Central memory CD8-positive, alpha-beta T cell (primary cell): ENCODE data around the gene OR2A2.
A peak's percentile ranks its signal among the peaks of the same experiment; 100 is the strongest.
"Not testable (repeated sequence)": the region's sequence is repeated elsewhere in the genome, so short reads cannot be mapped to it uniquely, and the experiment has no call there.

Experiments
- ATAC-seq: fragments of 150-1000 bp; cut with Tn5 transposase; replicated peaks from 2 replicates; pipeline ENCODE4 v1.10.0; 2022; ENCODE audit warnings: mild to moderate bottlenecking, moderate FRiP score, moderate number of reproducible peaks; ENCODE audit not compliant: poor library complexity, severe bottlenecking; ENCODE audit errors: extremely low read depth
- DNase-seq, 2 donors: peaks; one replicate each; pipeline ENCODE4 v3.0.0; 2021; ENCODE audit warnings: low spot score in 2 of 2
- H3K27ac Mint-ChIP-seq: one replicate; pipeline ENCODE4 v1.8.0; 2022; ENCODE audit warnings: low read depth, mild to moderate bottlenecking, moderate library complexity, mixed read lengths
- H3K27me3 Mint-ChIP-seq: one replicate; pipeline ENCODE4 v1.8.0; 2022; ENCODE audit warnings: mixed read lengths
- H3K36me3 Mint-ChIP-seq: one replicate; pipeline ENCODE4 v1.8.0; 2022; ENCODE audit warnings: mild to moderate bottlenecking, moderate library complexity, mixed read lengths; ENCODE audit not compliant: insufficient read depth
- H3K4me1 Mint-ChIP-seq: one replicate; pipeline ENCODE4 v1.8.0; 2022; ENCODE audit warnings: mixed read lengths
- H3K4me3 Mint-ChIP-seq: one replicate; pipeline ENCODE4 v1.8.0; 2022; ENCODE audit warnings: mild to moderate bottlenecking, moderate library complexity, mixed read lengths
- H3K9me3 Mint-ChIP-seq: one replicate; pipeline ENCODE4 v1.8.0; 2022; ENCODE audit warnings: mixed read lengths

The OR2A2 gene

DNA sequence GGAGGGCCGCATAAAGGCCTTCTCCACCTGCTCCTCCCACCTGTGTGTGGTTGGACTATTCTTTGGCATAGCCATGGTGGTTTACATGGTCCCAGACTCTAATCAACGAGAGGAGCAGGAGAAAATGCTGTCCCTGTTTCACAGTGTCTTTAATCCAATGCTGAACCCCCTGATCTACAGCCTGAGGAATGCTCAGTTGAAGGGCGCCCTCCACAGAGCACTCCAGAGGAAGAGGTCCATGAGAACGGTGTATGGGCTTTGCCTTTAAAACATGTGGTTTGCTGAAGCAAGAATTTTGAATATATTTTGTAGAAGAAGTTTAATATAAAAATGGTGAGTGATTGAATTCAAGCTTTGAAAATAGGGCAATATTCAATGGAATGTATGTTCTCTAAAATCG lies 889 bp downstream of the OR2A2 start:
- Mint-ChIP-seq H3K4me1 (no peaks in the 10 kb centered on the region), H3K36me3 (peaks cover 2% of the 10 kb centered on the region), H3K9me3 (no peaks in the 10 kb centered on the region), H3K27me3 (peaks cover 64% of the 10 kb centered on the region), H3K27ac (no peak overlapping the region), H3K4me3 (no peak overlapping the region)
- ATAC-seq (no peak), DNase-seq (no peak)

DNA sequence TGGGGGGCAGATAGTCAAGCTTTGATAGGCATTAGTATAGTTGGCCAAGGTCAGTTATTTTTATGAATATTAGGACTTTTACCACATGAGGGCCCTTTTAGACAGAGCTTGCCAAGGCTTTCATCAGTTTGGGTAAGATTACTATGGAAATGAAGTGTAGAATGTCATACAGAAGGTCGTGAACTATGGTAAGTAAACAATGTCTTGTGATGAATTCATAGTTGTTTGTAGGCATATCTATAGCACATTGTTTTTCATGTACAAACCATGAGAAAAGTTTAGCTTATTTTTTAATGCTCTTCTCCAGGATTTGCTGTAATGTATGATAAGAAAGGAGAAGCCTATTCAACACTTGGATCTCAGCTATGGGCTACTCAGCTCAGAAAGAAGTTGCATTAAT lies 4.3 kb downstream of the OR2A2 start:
- Mint-ChIP-seq H3K27me3 (peaks cover 55% of the 10 kb centered on the region), H3K27ac (no peak overlapping the region), H3K4me3 (no peak overlapping the region), H3K36me3 (peaks cover 2% of the 10 kb centered on the region), H3K4me1 (no peaks in the 10 kb centered on the region), H3K9me3 (no peaks in the 10 kb centered on the region)
- ATAC-seq (no peak), DNase-seq (no peak)

- no peak for ATAC-seq
- H3K27me3 Mint-ChIP-seq, result peaks cover 28% of the 10 kb centered on the region
- H3K27ac Mint-ChIP-seq, result no peak overlapping the region
- peaks cover 4% of the 10 kb centered on the region for H3K9me3 Mint-ChIP-seq
- H3K36me3 Mint-ChIP-seq, result peaks cover 1% of the 10 kb centered on the region
- H3K4me1 Mint-ChIP-seq, result no peaks in the 10 kb centered on the region
- DNase-seq, result no peak
- H3K4me3 Mint-ChIP-seq, result no peak overlapping the region
Measured at GRCh38 chr7:144118341-144118740, 9.0 kb downstream of the OR2A2 start.

DNA sequence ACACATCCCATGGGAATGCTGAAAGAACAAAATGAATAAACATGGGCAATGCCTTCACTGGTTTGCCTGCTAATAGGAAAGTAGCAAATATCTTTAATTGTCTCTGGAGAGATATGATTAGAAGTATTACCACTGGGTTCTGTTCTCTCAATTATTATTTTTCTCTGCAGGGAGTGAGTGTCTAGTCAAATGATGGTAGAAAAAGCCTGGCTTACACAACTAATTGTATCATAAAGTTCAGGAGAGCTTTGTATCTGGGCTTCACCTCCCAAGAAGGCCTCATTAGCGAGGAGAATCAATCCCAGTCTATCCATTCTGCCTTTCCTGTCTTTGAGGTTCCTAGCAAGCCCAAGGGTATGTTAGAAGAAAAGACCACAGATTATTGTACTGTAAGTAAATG lies 13.5 kb downstream of the OR2A2 start, which contains the start of gene OR2A14:
TSS of gene OR2A14 (plus strand) at position 301 of the 400 bp plus-strand sequence. CDS start 5,937 bp downstream, outside the sequence.
- ATAC-seq, result no peak
- H3K4me1 Mint-ChIP-seq, result no peaks in the 10 kb centered on the region
- no peak within 1 kb of the TSS for H3K4me3 Mint-ChIP-seq
- DNase-seq, result no peak
- peaks cover 4% of the 10 kb centered on the region for H3K9me3 Mint-ChIP-seq
- peaks cover 21% of the 10 kb centered on the region for H3K27me3 Mint-ChIP-seq
- H3K36me3 Mint-ChIP-seq, result peaks cover 1% of the 10 kb centered on the region
- no peak within 1 kb of the TSS for H3K27ac Mint-ChIP-seq

DNA sequence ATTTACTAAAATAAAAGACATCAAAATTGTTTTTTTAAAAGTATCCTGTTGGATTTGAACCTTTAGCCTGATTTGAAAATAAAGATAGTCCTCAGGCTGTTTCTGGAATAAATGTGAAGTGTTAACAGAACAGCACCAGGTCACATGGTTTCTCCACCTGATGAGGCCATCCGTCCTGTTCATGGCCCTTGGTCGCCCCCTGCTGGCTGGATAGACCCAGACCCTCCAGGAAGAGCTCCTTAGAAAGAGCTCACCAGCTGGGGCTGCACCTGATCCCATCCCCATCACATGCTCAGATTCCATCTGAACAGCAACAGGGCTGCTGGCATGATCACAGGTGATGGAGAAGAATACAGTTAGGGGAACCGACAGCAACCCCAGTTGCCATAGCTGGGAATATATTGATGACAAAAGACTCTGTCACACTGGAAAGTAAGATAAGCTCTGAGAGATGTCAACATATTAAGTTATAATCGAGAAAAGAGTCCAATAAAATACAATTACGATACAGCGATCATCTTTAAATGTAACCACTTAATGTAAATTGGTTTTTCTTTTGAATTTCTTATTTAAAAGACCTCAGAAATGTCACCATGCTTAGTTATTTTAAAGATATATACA lies 18.4 kb downstream of the OR2A2 start:
- Mint-ChIP-seq H3K36me3 (peaks cover 3% of the 10 kb centered on the region), H3K27ac (no peak overlapping the region), H3K4me3 (no peak overlapping the region), H3K27me3 (peaks cover 9% of the 10 kb centered on the region), H3K9me3 (no peaks in the 10 kb centered on the region), H3K4me1 (no peaks in the 10 kb centered on the region)
- DNase-seq (peak; percentile 64 to 75), ATAC-seq (peak; percentile 94)

DNA sequence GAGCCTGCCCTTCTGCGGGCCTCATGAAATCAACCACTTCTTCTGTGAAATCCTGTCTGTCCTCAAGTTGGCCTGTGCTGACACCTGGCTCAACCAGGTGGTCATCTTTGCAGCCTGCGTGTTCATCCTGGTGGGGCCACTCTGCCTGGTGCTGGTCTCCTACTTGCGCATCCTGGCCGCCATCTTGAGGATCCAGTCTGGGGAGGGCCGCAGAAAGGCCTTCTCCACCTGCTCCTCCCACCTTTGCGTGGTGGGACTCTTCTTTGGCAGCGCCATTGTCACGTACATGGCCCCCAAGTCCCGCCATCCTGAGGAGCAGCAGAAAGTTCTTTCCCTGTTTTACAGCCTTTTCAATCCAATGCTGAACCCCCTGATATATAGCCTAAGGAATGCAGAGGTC lies 20.2 kb downstream of the OR2A2 start:
- H3K9me3 Mint-ChIP-seq, ATAC-seq, H3K36me3 Mint-ChIP-seq, H3K4me3 Mint-ChIP-seq, H3K4me1 Mint-ChIP-seq, H3K27me3 Mint-ChIP-seq, H3K27ac Mint-ChIP-seq, DNase-seq: not testable (repeated sequence)

DNA sequence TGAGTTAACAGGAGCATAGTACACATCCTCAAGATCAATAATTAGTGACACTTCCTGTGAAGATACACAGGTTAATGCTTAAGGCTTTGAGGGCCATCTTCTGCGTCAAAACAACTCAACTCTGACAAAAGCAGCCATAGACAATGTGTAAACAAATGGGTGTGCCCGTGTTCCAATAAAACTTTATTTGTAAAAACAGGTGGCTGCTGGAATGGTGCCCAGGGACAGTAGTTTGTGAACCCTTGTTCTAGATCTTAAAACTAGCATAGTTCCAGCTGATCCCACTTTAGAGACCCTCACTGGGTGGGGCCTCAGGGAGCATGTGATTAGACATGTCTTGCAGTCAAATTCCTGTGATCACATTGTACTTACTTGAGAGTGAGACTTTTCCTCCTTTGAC lies 21.3 kb downstream of the OR2A2 start:
- no peak for ATAC-seq
- H3K4me1 Mint-ChIP-seq, result no peaks in the 10 kb centered on the region
- H3K36me3 Mint-ChIP-seq, result peaks cover 1% of the 10 kb centered on the region

DNA sequence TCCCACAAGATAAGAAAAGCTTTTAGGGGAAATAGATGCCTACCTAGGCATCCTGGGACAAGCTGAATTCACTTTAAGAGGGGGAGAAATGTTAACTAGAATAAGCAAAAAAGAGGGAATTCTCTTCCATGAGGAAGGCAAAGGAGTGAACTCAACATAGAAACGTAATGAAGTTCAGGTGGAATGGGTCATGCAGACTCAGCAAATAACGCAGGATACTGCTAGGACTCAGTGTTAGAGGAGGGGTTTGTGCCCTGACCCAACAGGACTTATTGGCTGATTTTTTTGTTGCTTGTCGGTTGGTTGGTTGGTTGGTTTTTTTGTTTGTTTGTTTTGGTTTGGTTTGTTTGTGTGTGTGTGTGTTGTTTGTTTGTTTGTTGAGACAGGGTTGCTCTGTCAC lies 22.9 kb downstream of the OR2A2 start:
- DNase-seq (no peak), ATAC-seq (no peak)
- Mint-ChIP-seq H3K9me3 (no peaks in the 10 kb centered on the region), H3K4me1 (no peaks in the 10 kb centered on the region), H3K36me3 (peaks cover 1% of the 10 kb centered on the region), H3K4me3 (no peak overlapping the region), H3K27ac (no peak overlapping the region), H3K27me3 (no peaks in the 10 kb centered on the region)

More for the DNA sequence above, 21.3 kb downstream of the OR2A2 start:
- Mint-ChIP-seq H3K27ac (no peak overlapping the region), H3K27me3 (no peaks in the 10 kb centered on the region), H3K4me3 (no peak overlapping the region), H3K9me3 (no peaks in the 10 kb centered on the region)
- DNase-seq, result no peak

GRCh38 chr7:144133307-144133706 lies 23.9 kb downstream of the OR2A2 start:
- Mint-ChIP-seq H3K27me3 (no peaks in the 10 kb centered on the region), H3K4me3 (no peak overlapping the region), H3K4me1 (no peaks in the 10 kb centered on the region), H3K36me3 (peaks cover 1% of the 10 kb centered on the region), H3K27ac (no peak overlapping the region), H3K9me3 (no peaks in the 10 kb centered on the region)
- ATAC-seq (no peak), DNase-seq (no peak)

DNA sequence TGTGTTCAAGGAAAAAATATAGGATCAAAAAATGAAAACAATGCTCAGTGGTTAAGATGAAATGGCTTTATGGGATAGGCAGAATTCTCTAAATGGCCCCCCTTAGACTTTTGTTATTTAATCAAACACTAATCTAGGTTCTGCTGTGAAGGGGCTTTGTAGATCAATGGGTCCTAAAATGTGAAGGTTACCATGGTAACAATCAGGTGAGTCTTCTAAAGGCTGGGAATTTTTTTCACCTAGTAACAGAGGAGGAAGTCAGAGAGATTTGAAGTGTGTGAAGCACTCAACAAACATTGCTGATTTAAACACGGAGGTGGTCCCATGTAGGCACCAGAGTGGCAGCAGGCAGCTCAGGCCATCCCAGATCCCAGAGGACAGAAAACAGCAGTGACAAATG lies 24.7 kb downstream of the OR2A2 start:
- H3K4me3 Mint-ChIP-seq, result no peak overlapping the region
- H3K27me3 Mint-ChIP-seq, result no peaks in the 10 kb centered on the region
- H3K9me3 Mint-ChIP-seq, result no peaks in the 10 kb centered on the region
- peaks cover 1% of the 10 kb centered on the region for H3K36me3 Mint-ChIP-seq
- DNase-seq (no peak), ATAC-seq (no peak)
- H3K4me1 Mint-ChIP-seq, result no peaks in the 10 kb centered on the region
- H3K27ac Mint-ChIP-seq, result no peak overlapping the region

DNA sequence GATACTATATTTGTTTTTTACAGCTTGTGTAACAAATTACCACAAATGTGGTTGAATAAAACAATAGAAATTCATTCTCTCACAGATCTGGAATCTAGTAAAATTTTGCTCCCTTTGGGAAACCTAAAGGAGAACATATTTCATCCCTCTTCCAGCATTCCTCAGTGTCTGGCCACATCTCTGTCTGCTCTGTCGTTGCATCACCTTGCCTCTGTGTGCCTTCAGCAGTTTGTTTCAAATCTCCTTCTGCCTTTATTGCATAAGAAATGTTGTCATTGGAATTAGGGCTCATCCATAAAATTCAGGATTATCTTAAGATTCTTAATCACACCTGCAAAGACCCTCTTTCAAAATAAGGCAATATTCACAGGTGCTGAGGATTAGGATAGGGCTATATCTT lies 28.1 kb downstream of the OR2A2 start:
- no peaks in the 10 kb centered on the region for H3K9me3 Mint-ChIP-seq
- H3K4me1 Mint-ChIP-seq, result no peaks in the 10 kb centered on the region
- ATAC-seq (no peak), DNase-seq (no peak)
- no peak overlapping the region for H3K4me3 Mint-ChIP-seq
- no peak overlapping the region for H3K27ac Mint-ChIP-seq
- H3K27me3 Mint-ChIP-seq, result no peaks in the 10 kb centered on the region
- H3K36me3 Mint-ChIP-seq, result no peaks in the 10 kb centered on the region

DNA sequence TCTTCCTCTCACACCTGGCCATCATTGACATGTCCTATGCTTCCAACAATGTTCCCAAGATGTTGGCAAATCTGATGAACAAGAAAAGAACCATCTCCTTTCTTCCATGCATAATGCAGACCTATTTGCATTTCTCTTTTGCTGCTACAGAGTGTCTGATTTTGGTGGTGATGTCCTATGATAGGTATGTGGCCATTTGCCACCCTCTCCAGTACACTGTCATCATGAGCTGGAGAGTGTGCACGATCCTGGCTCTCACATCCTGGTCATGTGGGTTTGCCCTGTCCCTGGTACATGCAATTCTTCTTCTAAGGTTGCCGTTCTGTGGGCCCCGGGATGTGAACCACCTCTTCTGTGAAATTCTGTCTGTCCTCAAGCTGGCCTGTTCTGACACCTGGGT lies 32.8 kb downstream of the OR2A2 start:
- H3K36me3 Mint-ChIP-seq, result no peaks in the 10 kb centered on the region
- ATAC-seq (no peak), DNase-seq (no peak)
- H3K9me3 Mint-ChIP-seq, result peaks cover 3% of the 10 kb centered on the region
- H3K4me3 Mint-ChIP-seq, result no peak overlapping the region
- no peak overlapping the region for H3K27ac Mint-ChIP-seq
- no peaks in the 10 kb centered on the region for H3K4me1 Mint-ChIP-seq
- peaks cover 10% of the 10 kb centered on the region for H3K27me3 Mint-ChIP-seq

DNA sequence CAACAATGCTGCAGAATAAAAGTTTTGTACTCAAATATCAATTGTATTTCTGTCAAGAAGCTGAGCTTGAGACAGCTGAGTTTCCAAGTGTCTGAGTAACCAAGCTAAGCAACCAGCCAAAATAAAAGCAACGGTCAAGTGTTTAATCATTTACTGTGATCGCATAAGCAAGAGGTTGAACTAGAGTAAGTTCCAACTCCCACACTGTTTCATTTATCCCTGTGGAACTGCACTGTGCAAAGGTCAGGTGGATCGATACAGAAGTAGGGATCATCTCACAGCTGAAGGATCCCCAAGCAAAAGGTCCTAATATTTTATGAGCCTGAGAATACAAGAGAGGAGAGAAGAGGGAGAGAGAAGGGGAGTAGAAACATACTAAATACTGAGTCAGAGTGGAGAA lies 35.0 kb downstream of the OR2A2 start:
- H3K36me3 Mint-ChIP-seq, result no peaks in the 10 kb centered on the region
- no peak overlapping the region for H3K27ac Mint-ChIP-seq
- peaks cover 17% of the 10 kb centered on the region for H3K27me3 Mint-ChIP-seq
- no peaks in the 10 kb centered on the region for H3K4me1 Mint-ChIP-seq
- DNase-seq, result no peak
- H3K9me3 Mint-ChIP-seq, result peaks cover 23% of the 10 kb centered on the region
- H3K4me3 Mint-ChIP-seq, result no peak overlapping the region
- no peak for ATAC-seq
